Memory B cell (primary cell): ENCODE data around the gene GORASP1.

Experiments
- ATAC-seq: fragments of 150-1000 bp; cut with Tn5 transposase; 2 replicates; pipeline ENCODE4 v1.10.0; 2021; ENCODE audit warnings: low read depth, mild to moderate bottlenecking, moderate library complexity
- DNase-seq, 2 donors: peaks; one replicate each; pipeline ENCODE4 v3.0.0; 2022; ENCODE audit warnings: low spot score in 2 of 2
- H3K27ac Mint-ChIP-seq: one replicate; pipeline ENCODE4 v1.8.0; 2022; ENCODE audit warnings: mild to moderate bottlenecking, moderate library complexity, mixed read lengths
- H3K27me3 Mint-ChIP-seq: one replicate; pipeline ENCODE4 v1.8.0; 2022; ENCODE audit warnings: mixed read lengths
- H3K36me3 Mint-ChIP-seq: one replicate; pipeline ENCODE4 v1.8.0; 2022; ENCODE audit warnings: mild to moderate bottlenecking, mixed read lengths
- H3K4me1 Mint-ChIP-seq: one replicate; pipeline ENCODE4 v1.8.0; 2022; ENCODE audit warnings: mixed read lengths
- H3K4me3 Mint-ChIP-seq: one replicate; pipeline ENCODE4 v1.8.0; 2022; ENCODE audit warnings: mild to moderate bottlenecking, moderate library complexity, mixed read lengths
- H3K9me3 Mint-ChIP-seq: one replicate; pipeline ENCODE4 v1.8.0; 2022; ENCODE audit warnings: mixed read lengths

The GORASP1 gene

DNA sequence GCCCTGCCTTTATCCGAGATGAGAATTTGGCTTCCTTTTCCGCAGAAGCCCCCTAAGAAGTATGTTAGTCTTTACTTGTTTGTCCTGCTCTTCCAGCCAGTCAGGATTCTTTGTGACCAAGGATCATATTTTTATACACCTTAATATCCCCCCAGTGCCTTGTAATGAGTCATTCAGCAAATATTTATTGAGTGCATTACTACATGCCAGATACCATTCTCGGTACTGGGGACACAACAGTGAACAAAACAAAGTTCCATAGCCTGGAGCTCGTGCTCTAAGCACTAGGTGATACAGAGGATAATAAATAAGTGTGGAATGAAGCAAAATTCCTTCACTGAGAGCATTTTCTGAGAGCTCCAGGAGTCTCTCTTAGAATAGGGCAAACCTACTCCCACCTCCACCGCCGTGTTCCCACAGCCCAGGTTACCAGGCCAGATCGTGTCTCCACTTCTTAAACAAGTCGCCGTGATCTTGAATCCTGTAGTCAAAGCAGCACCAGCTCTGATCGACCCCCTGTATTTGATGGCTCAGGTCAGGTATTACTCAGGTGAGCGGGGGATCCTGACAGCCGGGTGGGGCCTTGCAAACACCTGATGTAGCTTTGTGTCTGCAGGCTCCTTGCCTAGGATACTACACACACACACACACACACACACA lies 18.5 kb upstream of the GORASP1 start:
- H3K4me1 Mint-ChIP-seq: peaks cover 55% of the 10 kb centered on the region

GRCh38 chr3:39124876-39125840 lies 17.7 kb upstream of the GORASP1 start:
- H3K27ac Mint-ChIP-seq: no peak overlapping the region
- H3K4me3 Mint-ChIP-seq: no peak overlapping the region
- no peaks in the 10 kb centered on the region for H3K27me3 Mint-ChIP-seq
- H3K4me1 Mint-ChIP-seq: peaks cover 57% of the 10 kb centered on the region
- peaks cover 12% of the 10 kb centered on the region for H3K36me3 Mint-ChIP-seq
- DNase-seq (no peak), ATAC-seq (no peak)
- H3K9me3 Mint-ChIP-seq: no peaks in the 10 kb centered on the region

More for the DNA sequence above, 18.5 kb upstream of the GORASP1 start:
- H3K27ac Mint-ChIP-seq: peak overlapping the region; percentile 64
- DNase-seq (no peak), ATAC-seq (no peak)
- peaks cover 12% of the 10 kb centered on the region for H3K36me3 Mint-ChIP-seq
- no peak overlapping the region for H3K4me3 Mint-ChIP-seq
- H3K9me3 Mint-ChIP-seq: no peaks in the 10 kb centered on the region
- H3K27me3 Mint-ChIP-seq: no peaks in the 10 kb centered on the region

- Mint-ChIP-seq H3K27ac (peak overlapping the region; percentile 50), H3K36me3 (peaks cover 10% of the 10 kb centered on the region), H3K9me3 (no peaks in the 10 kb centered on the region), H3K27me3 (no peaks in the 10 kb centered on the region), H3K4me1 (peaks cover 54% of the 10 kb centered on the region), H3K4me3 (peak overlapping the region; percentile 67)
- DNase-seq (no peak), ATAC-seq (peak; percentile 55)
Measured at GRCh38 chr3:39122813-39123212, 15.4 kb upstream of the GORASP1 start.

- H3K27ac Mint-ChIP-seq: peak overlapping the region; percentile 40
- peaks cover 46% of the 10 kb centered on the region for H3K4me1 Mint-ChIP-seq
- DNase-seq (no peak), ATAC-seq (peak; percentile 82)
- peak overlapping the region; percentile 67 for H3K4me3 Mint-ChIP-seq
- no peaks in the 10 kb centered on the region for H3K27me3 Mint-ChIP-seq
- peaks cover 11% of the 10 kb centered on the region for H3K36me3 Mint-ChIP-seq
- no peaks in the 10 kb centered on the region for H3K9me3 Mint-ChIP-seq
Measured at GRCh38 chr3:39121621-39122020, 14.2 kb upstream of the GORASP1 start.

- H3K36me3 Mint-ChIP-seq: peaks cover 13% of the 10 kb centered on the region
- peaks cover 41% of the 10 kb centered on the region for H3K4me1 Mint-ChIP-seq
- DNase-seq (no peak), ATAC-seq (no peak)
- no peak overlapping the region for H3K4me3 Mint-ChIP-seq
- no peaks in the 10 kb centered on the region for H3K27me3 Mint-ChIP-seq
- H3K27ac Mint-ChIP-seq: no peak overlapping the region
- H3K9me3 Mint-ChIP-seq: no peaks in the 10 kb centered on the region
Measured at GRCh38 chr3:39118931-39119660, 11.7 kb upstream of the GORASP1 start.

- Mint-ChIP-seq H3K27ac (no peak overlapping the region), H3K4me3 (no peak overlapping the region), H3K36me3 (peaks cover 14% of the 10 kb centered on the region), H3K9me3 (no peaks in the 10 kb centered on the region), H3K4me1 (peaks cover 34% of the 10 kb centered on the region), H3K27me3 (no peaks in the 10 kb centered on the region)
- DNase-seq (no peak), ATAC-seq (peak; percentile 57)
Measured at GRCh38 chr3:39118079-39118478, 10.7 kb upstream of the GORASP1 start.

DNA sequence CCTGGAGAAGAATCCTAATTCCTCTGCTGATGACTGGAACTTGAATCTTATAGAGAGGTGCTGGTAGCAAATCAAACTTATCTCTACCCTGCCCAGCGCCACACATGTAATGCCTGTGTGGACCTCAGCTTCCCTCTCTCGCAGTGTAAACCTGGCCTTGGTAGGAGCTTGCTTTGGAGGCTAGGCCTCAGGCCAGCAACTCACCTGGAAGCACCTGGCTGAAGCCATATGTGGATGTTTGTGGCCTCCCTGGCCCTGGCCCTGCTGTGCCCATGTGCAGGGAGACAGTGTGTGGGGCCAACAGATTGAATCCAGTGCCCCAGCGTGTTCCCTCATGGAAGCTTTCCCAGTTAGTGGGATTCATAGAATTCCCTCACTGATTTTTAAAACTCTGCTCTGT lies 8.4 kb upstream of the GORASP1 start:
- peaks cover 15% of the 10 kb centered on the region for H3K4me1 Mint-ChIP-seq

DNA sequence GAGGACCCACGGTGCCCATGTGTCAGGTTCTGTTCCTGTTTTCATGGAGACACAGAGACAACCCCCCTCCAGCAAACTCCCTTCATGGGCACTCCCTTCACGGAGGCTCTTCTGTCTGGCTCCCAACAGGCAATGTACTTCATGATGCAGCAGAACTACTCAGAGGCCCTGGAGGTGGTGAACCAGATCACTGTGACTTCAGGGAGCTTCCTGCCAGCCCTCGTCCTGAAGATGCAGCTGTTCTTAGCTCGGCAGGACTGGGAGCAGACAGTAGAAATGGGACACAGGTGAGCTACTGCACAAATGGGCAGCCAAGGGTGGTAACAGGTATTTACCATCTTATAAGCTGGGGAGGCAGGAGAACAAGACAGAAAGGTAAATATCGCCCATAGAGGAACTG lies 7.0 kb upstream of the GORASP1 start:
- no peak for DNase-seq
- ATAC-seq: no peak
- H3K27me3 Mint-ChIP-seq: no peaks in the 10 kb centered on the region
- H3K36me3 Mint-ChIP-seq: peaks cover 18% of the 10 kb centered on the region
- peak overlapping the region; percentile 1 for H3K27ac Mint-ChIP-seq
- H3K9me3 Mint-ChIP-seq: no peaks in the 10 kb centered on the region
- H3K4me1 Mint-ChIP-seq: peaks cover 14% of the 10 kb centered on the region
- H3K4me3 Mint-ChIP-seq: no peak overlapping the region

More for the DNA sequence above, 8.4 kb upstream of the GORASP1 start:
- H3K9me3 Mint-ChIP-seq: no peaks in the 10 kb centered on the region
- ATAC-seq (no peak), DNase-seq (no peak)
- H3K4me3 Mint-ChIP-seq: no peak overlapping the region
- peaks cover 18% of the 10 kb centered on the region for H3K36me3 Mint-ChIP-seq
- no peaks in the 10 kb centered on the region for H3K27me3 Mint-ChIP-seq
- H3K27ac Mint-ChIP-seq: no peak overlapping the region

- no peak overlapping the region for H3K4me3 Mint-ChIP-seq
- H3K4me1 Mint-ChIP-seq: peaks cover 22% of the 10 kb centered on the region
- no peaks in the 10 kb centered on the region for H3K27me3 Mint-ChIP-seq
- peaks cover 20% of the 10 kb centered on the region for H3K36me3 Mint-ChIP-seq
- DNase-seq (no peak), ATAC-seq (no peak)
- no peaks in the 10 kb centered on the region for H3K9me3 Mint-ChIP-seq
- no peak overlapping the region for H3K27ac Mint-ChIP-seq
Measured at GRCh38 chr3:39113291-39113690, 5.9 kb upstream of the GORASP1 start.

GRCh38 chr3:39112535-39112934 lies 5.1 kb upstream of the GORASP1 start:
- peaks cover 23% of the 10 kb centered on the region for H3K36me3 Mint-ChIP-seq
- ATAC-seq (no peak), DNase-seq (no peak)
- no peaks in the 10 kb centered on the region for H3K27me3 Mint-ChIP-seq
- H3K9me3 Mint-ChIP-seq: no peaks in the 10 kb centered on the region
- no peak overlapping the region for H3K27ac Mint-ChIP-seq
- H3K4me1 Mint-ChIP-seq: peaks cover 20% of the 10 kb centered on the region
- no peak overlapping the region for H3K4me3 Mint-ChIP-seq

- Mint-ChIP-seq H3K9me3 (no peaks in the 10 kb centered on the region), H3K4me3 (no peak overlapping the region), H3K27ac (no peak overlapping the region), H3K36me3 (peaks cover 22% of the 10 kb centered on the region), H3K27me3 (no peaks in the 10 kb centered on the region), H3K4me1 (peaks cover 19% of the 10 kb centered on the region)
- ATAC-seq: no peak
- no peak for DNase-seq
Measured at GRCh38 chr3:39112113-39112512, 4.7 kb upstream of the GORASP1 start.

DNA sequence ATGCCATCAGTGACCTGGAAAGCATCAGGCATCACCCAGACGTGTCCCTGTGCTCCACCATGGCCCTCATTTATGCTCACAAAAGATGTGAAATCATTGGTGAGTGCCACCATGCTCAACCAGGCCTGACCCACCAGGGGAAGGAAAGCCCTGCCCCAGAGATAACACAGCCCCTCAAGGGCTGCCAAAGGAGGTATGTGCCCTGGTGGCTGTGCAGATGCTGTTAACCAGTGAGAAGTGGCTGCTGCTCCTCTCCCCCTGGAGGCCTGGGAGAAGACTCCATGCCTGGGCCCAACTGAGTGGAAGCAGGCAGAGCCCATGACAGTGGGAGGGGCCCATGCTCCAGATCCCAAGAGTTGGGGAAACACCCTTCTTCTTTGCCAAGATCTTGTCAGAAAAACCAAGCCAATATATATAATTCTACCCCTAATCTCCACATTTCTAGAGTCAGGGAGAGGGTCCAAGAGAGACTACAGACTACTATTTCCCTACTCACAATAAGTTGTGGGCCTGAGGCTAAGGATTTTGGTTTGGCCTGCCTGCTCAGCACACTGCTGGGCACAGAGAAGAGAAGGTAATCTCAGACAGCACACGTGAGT lies 2.7 kb upstream of the GORASP1 start:
- DNase-seq: no peak

GRCh38 chr3:39109086-39109485 lies 1.7 kb upstream of the GORASP1 start:
- no peak overlapping the region for H3K4me3 Mint-ChIP-seq
- no peaks in the 10 kb centered on the region for H3K9me3 Mint-ChIP-seq
- DNase-seq (no peak), ATAC-seq (no peak)
- H3K4me1 Mint-ChIP-seq: peaks cover 40% of the 10 kb centered on the region
- peaks cover 17% of the 10 kb centered on the region for H3K36me3 Mint-ChIP-seq
- H3K27ac Mint-ChIP-seq: peak overlapping the region; percentile 93
- no peaks in the 10 kb centered on the region for H3K27me3 Mint-ChIP-seq

More for the DNA sequence above, 2.7 kb upstream of the GORASP1 start:
- no peak for ATAC-seq
- H3K36me3 Mint-ChIP-seq: peaks cover 21% of the 10 kb centered on the region
- H3K9me3 Mint-ChIP-seq: no peaks in the 10 kb centered on the region
- peaks cover 36% of the 10 kb centered on the region for H3K4me1 Mint-ChIP-seq
- no peaks in the 10 kb centered on the region for H3K27me3 Mint-ChIP-seq
- H3K4me3 Mint-ChIP-seq: no peak overlapping the region
- H3K27ac Mint-ChIP-seq: no peak overlapping the region
